Measurements from ENCODE around the gene GORASP2.
"Not testable (repeated sequence)": the region's sequence is repeated elsewhere in the genome, so short reads cannot be mapped to it uniquely, and the experiment has no call there.

GORASP2 gene

DNA sequence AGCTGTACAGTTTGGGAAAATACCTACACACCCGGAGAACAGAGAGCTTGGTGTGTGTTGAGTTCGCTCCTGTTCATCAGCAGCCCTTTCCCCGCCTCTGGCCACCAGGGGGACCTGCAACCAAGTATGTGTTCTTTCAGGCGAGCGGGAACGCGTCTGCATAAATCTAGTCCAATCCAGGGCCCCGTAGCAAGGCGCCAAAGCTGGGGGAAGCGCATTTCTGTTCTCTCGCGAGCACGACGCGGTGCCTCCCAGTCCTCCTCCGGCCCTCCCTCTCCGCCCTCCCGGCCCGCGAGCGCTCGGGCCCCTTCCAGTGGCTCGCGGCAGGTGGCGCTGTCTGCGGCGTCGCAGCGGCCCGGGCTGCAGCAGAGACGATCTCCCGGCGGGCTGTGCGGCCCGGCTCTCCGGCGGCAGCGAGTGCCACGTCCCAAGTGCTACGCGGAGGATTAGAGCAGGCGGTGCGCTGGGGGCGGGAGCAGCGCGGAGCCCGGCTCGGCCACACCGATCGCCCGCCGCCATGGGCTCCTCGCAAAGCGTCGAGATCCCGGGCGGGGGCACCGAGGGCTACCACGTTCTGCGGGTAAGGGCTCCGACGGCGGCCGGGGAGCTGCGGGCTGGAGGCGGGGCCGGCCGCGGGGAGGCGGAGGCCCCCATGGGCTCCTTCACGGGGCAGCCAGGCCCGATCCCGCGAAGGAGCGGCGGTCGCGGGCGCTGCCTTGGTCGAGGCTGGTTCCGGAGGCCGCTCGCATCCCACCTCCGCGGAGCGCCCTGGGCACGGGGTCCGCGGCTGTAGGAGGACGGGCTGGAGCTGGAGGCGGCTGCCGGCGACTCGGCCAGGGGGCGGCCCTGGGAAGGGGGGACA, at the start of gene GORASP2:
TSS of gene GORASP2 (plus strand) at position 430 of the 862 bp plus-strand sequence. CDS start at position 518, 88 bp downstream.
- DNase-seq (ENCODE audit: low spot score): peak; percentile 99

GRCh38 chr2:170881840-170882239, 47.2 kb upstream of the GORASP2 start:
- no peak for DNase-seq (ENCODE audit: low spot score)

- DNase-seq (ENCODE audit: low spot score): no peak
Observed at GRCh38 chr2:170882758-170883157, 46.3 kb upstream of the GORASP2 start.

DNA sequence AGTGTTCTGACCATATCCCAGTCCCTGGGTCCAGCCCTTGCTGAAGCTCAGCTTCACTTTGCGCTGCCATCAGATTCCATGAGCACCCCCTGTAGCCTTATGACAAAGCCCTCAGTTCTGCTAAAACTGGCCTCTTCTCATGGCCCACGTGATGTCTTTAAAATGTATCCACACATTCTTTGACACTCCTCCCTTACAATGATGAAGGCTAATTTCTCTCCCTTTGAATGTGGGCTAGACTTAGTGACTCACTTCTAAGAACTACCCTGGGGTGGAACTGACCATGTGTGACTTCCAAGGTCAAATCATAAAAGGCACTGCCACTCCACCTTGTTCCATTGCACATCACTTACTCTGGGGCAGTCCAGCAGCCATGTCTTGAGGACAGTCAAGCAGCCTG, 45.4 kb upstream of the GORASP2 start:
- DNase-seq (ENCODE audit: low spot score): no peak

DNA sequence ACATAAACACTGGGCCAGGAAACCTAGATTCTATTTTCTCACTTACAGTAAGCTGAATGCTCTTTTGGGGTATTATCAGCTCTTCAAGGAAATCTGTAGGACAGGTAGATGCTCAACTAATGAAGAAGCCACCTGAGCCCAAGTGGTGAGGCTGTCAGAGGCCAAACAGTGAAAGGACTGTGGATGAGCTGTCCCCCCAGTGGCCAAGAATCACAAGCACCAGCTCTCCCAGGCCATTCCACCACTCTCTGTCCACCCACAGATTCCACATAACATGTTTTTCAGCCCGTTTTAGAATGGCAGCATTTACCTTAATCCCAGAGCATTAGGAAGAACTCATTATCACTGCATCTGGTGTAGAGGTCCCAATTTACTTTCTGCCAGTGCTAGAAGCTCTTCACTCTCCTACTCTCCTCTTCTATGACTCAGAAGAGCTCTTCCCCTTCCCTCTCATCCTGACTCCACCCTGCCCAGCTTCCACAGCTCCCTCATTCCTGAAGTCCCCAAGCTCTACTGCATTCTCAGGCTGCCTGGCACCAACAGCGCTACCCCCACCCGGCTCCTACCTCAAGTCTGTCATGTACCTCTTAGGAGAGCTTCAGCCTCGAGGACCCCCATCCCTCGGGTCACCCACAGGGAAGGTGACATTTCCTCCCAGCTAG, 43.8 kb upstream of the GORASP2 start:
- no peak for DNase-seq (ENCODE audit: low spot score)

DNA sequence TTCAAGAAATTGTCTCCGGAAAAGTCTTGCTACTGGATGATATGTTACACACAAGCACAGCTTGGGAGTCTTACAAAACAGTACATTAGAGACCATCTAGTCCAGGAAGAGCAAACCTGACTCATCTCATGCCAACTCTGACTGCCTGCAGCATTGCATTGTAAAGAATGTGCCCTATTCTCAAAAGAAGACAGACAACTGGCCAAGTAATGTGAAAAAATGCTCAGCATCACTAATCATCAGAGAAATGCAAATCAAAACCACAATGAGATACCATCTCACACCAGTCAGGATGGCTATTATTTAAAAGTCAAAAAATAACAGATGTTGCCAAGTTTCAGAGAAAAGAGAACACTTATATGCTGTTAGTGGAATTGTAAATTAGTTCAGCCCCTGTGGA, 42.7 kb upstream of the GORASP2 start:
- peak; percentile 85 for DNase-seq (ENCODE audit: low spot score)

GRCh38 chr2:170887496-170887895, 41.6 kb upstream of the GORASP2 start:
- no peak for DNase-seq (ENCODE audit: low spot score)

DNA sequence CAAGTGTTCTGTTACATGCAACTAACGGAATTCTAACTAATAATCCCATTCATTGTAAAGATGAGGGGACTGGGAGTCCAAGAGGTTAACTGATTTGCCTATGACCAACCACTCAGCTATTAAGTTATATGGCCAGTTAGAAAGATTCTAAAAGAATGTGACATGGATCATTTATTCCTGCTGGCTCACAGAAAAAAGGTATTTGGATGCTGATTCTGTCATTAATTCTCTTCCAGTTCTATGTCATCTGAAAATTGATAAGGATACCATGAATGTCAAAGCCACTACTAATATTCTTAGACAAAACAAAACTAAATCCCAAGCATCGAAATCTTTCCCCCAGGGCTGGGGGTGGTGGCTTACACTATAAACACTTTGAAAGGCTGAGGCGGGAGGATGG, 41.2 kb upstream of the GORASP2 start:
- DNase-seq (ENCODE audit: low spot score): peak; percentile 45

GRCh38 chr2:170891893-170892292, 37.2 kb upstream of the GORASP2 start:
- DNase-seq (ENCODE audit: low spot score): no peak

- DNase-seq (ENCODE audit: low spot score): no peak
Observed at GRCh38 chr2:170892391-170892951, 36.6 kb upstream of the GORASP2 start.

GRCh38 chr2:170895023-170895757, 33.9 kb upstream of the GORASP2 start:
- no peak for DNase-seq (ENCODE audit: low spot score)

GRCh38 chr2:170896622-170897021, 32.4 kb upstream of the GORASP2 start:
- DNase-seq (ENCODE audit: low spot score): no peak

DNA sequence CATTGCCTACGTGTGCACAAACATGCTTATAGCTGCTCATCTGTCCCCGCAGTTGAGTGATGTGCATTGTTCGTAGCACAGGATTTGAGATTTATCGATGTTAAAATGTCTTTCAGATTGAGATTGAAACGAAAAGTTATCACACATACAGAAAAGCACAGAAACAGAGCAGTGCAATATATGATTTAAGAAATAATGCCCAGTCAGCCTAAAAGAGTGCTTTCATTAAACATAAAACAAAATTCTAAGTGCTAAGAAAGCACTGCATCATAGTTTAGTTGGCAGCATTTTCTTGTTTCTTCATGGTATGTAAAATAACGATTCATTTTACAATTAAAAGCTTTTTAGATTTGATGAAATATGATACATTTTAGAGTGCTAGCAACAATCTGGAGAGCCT, 31.9 kb upstream of the GORASP2 start:
- DNase-seq (ENCODE audit: low spot score): no peak

- no peak for DNase-seq (ENCODE audit: low spot score)
Observed at GRCh38 chr2:170905864-170906263, 23.2 kb upstream of the GORASP2 start.

GRCh38 chr2:170911314-170911889, 17.7 kb upstream of the GORASP2 start:
- no peak for DNase-seq (ENCODE audit: low spot score)

- not testable (repeated sequence) for DNase-seq (ENCODE audit: low spot score)
Observed at GRCh38 chr2:170914994-170915666, 13.9 kb upstream of the GORASP2 start.

DNA sequence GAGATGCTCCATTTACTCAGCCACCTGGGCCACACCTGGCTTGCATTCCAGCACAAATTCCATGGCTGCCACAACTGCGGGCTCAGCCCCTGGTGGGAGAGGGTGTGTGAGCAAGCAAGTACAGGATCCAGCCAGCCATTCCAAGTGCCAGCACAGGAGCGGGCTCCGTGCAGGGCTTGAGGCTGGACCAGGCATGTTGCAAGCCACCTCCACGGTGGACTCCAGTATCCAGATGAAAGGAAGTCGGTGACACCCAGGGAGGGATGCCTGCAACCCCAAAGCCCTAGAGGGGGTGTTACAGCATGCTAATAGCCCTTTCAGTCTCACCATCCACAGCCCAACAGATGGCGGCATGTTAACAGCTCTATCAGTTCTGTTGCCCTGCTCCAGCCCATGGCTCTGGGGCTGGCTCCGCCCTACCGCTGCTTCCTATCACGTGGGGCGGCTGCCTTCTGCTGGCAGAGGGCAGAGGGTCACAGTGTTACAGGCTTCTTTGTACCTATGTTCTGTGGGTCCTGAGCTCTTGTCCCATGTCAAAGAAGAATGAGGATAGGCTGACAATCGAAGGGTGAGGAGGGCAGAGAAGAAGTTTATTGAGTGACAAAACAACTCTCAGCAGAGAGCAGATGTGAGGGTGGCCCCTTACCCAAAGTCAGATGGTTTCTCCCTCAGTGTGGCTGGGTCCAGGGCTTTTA, 11.7 kb upstream of the GORASP2 start:
- DNase-seq (ENCODE audit: low spot score): no peak

GRCh38 chr2:170917957-170918356, 11.1 kb upstream of the GORASP2 start:
- DNase-seq (ENCODE audit: low spot score): no peak

- not testable (repeated sequence) for DNase-seq (ENCODE audit: low spot score)
Observed at GRCh38 chr2:170921873-170922272, 7.2 kb upstream of the GORASP2 start.

GRCh38 chr2:170922634-170923494, 6.2 kb upstream of the GORASP2 start:
- no peak for DNase-seq (ENCODE audit: low spot score)
